Measurements from ENCODE around the gene TMEM217.

Gene TMEM217

GRCh38 chr6:37209461-37210205, 48.3 kb downstream of the TMEM217 start:
- Histone ChIP-seq H3K4me3 (ENCODE audit: extremely low read depth, insufficient read depth, low read length, poor library complexity, severe bottlenecking) (no peak overlapping the region), H3K4me1 (ENCODE audit: control insufficient read depth, insufficient read depth, low read length, poor library complexity, severe bottlenecking) (no peaks in the 10 kb centered on the region), H3K27ac (ENCODE audit: low read depth, low read length, severe bottlenecking) (no peak overlapping the region), H3K9me3 (ENCODE audit: control insufficient read depth, low read length) (no peaks in the 10 kb centered on the region), H3K36me3 (ENCODE audit: control insufficient read depth, insufficient read depth, low read length) (no peaks in the 10 kb centered on the region)
- WGBS, 2 experiments (ENCODE audit: insufficient coverage in 2 of 2) = 92 to 95% methylated on average over 11 to 12 of the region's 12 CpGs

GRCh38 chr6:37208793-37209192, 49.2 kb downstream of the TMEM217 start:
- Histone ChIP-seq H3K9me3 (ENCODE audit: control insufficient read depth, low read length) (no peaks in the 10 kb centered on the region), H3K36me3 (ENCODE audit: control insufficient read depth, insufficient read depth, low read length) (no peaks in the 10 kb centered on the region), H3K4me1 (ENCODE audit: control insufficient read depth, insufficient read depth, low read length, poor library complexity, severe bottlenecking) (no peaks in the 10 kb centered on the region), H3K4me3 (ENCODE audit: extremely low read depth, insufficient read depth, low read length, poor library complexity, severe bottlenecking) (no peak overlapping the region), H3K27ac (ENCODE audit: low read depth, low read length, severe bottlenecking) (no peak overlapping the region)
- 88 to 100% methylated on average over 3 to 6 of the region's 7 CpGs for WGBS, 2 experiments (ENCODE audit: insufficient coverage in 2 of 2)

- no peaks in the 10 kb centered on the region for H3K4me1 ChIP-seq (ENCODE audit: control insufficient read depth, insufficient read depth, low read length, poor library complexity, severe bottlenecking)
- WGBS, 2 experiments (ENCODE audit: insufficient coverage in 2 of 2) = 59 to 64% methylated on average over 7 of the region's 7 CpGs
Measured at GRCh38 chr6:37207903-37208456, 50.0 kb downstream of the TMEM217 start.

GRCh38 chr6:37206622-37207021, 51.3 kb downstream of the TMEM217 start:
- no peak overlapping the region for H3K4me3 ChIP-seq (ENCODE audit: extremely low read depth, insufficient read depth, low read length, poor library complexity, severe bottlenecking)
- 85 to 99% methylated on average over 6 to 7 of the region's 9 CpGs for WGBS, 2 experiments (ENCODE audit: insufficient coverage in 2 of 2)
- H3K27ac ChIP-seq (ENCODE audit: low read depth, low read length, severe bottlenecking) = no peak overlapping the region
- H3K9me3 ChIP-seq (ENCODE audit: control insufficient read depth, low read length) = no peaks in the 10 kb centered on the region
- H3K36me3 ChIP-seq (ENCODE audit: control insufficient read depth, insufficient read depth, low read length) = no peaks in the 10 kb centered on the region
- peaks cover 3% of the 10 kb centered on the region for H3K4me1 ChIP-seq (ENCODE audit: control insufficient read depth, insufficient read depth, low read length, poor library complexity, severe bottlenecking)

More at GRCh38 chr6:37207903-37208456, 50.0 kb downstream of the TMEM217 start:
- H3K36me3 ChIP-seq (ENCODE audit: control insufficient read depth, insufficient read depth, low read length) = no peaks in the 10 kb centered on the region
- H3K9me3 ChIP-seq (ENCODE audit: control insufficient read depth, low read length) = no peaks in the 10 kb centered on the region
- H3K27ac ChIP-seq (ENCODE audit: low read depth, low read length, severe bottlenecking) = no peak overlapping the region
- H3K4me3 ChIP-seq (ENCODE audit: extremely low read depth, insufficient read depth, low read length, poor library complexity, severe bottlenecking) = no peak overlapping the region

GRCh38 chr6:37205997-37206340, 52.0 kb downstream of the TMEM217 start:
- 80 to 93% methylated on average over 1 to 3 of the region's 4 CpGs for WGBS, 2 experiments (ENCODE audit: insufficient coverage in 2 of 2)
- Histone ChIP-seq H3K9me3 (ENCODE audit: control insufficient read depth, low read length) (no peaks in the 10 kb centered on the region), H3K27ac (ENCODE audit: low read depth, low read length, severe bottlenecking) (no peak overlapping the region), H3K36me3 (ENCODE audit: control insufficient read depth, insufficient read depth, low read length) (no peaks in the 10 kb centered on the region), H3K4me1 (ENCODE audit: control insufficient read depth, insufficient read depth, low read length, poor library complexity, severe bottlenecking) (peaks cover 6% of the 10 kb centered on the region), H3K4me3 (ENCODE audit: extremely low read depth, insufficient read depth, low read length, poor library complexity, severe bottlenecking) (no peak overlapping the region)

- H3K9me3 ChIP-seq (ENCODE audit: control insufficient read depth, low read length) = no peaks in the 10 kb centered on the region
- peaks cover 6% of the 10 kb centered on the region for H3K4me1 ChIP-seq (ENCODE audit: control insufficient read depth, insufficient read depth, low read length, poor library complexity, severe bottlenecking)
- no peaks in the 10 kb centered on the region for H3K36me3 ChIP-seq (ENCODE audit: control insufficient read depth, insufficient read depth, low read length)
- H3K27ac ChIP-seq (ENCODE audit: low read depth, low read length, severe bottlenecking) = no peak overlapping the region
- H3K4me3 ChIP-seq (ENCODE audit: extremely low read depth, insufficient read depth, low read length, poor library complexity, severe bottlenecking) = no peak overlapping the region
- 76 to 79% methylated on average over 11 to 12 of the region's 13 CpGs for WGBS, 2 experiments (ENCODE audit: insufficient coverage in 2 of 2)
Measured at GRCh38 chr6:37205175-37205996, 52.6 kb downstream of the TMEM217 start.

GRCh38 chr6:37204014-37204751, 53.8 kb downstream of the TMEM217 start:
- 76 to 94% methylated on average over 4 to 5 of the region's 7 CpGs for WGBS, 2 experiments (ENCODE audit: insufficient coverage in 2 of 2)
- H3K27ac ChIP-seq (ENCODE audit: low read depth, low read length, severe bottlenecking) = no peak overlapping the region

GRCh38 chr6:37202788-37203491, 55.0 kb downstream of the TMEM217 start:
- Histone ChIP-seq H3K9me3 (ENCODE audit: control insufficient read depth, low read length) (no peaks in the 10 kb centered on the region), H3K27ac (ENCODE audit: low read depth, low read length, severe bottlenecking) (no peak overlapping the region), H3K4me3 (ENCODE audit: extremely low read depth, insufficient read depth, low read length, poor library complexity, severe bottlenecking) (no peak overlapping the region), H3K4me1 (ENCODE audit: control insufficient read depth, insufficient read depth, low read length, poor library complexity, severe bottlenecking) (peaks cover 6% of the 10 kb centered on the region), H3K36me3 (ENCODE audit: control insufficient read depth, insufficient read depth, low read length) (no peaks in the 10 kb centered on the region)
- 93 to 94% methylated on average over 3 to 4 of the region's 7 CpGs for WGBS, 2 experiments (ENCODE audit: insufficient coverage in 2 of 2)

More at GRCh38 chr6:37204014-37204751, 53.8 kb downstream of the TMEM217 start:
- Histone ChIP-seq H3K4me1 (ENCODE audit: control insufficient read depth, insufficient read depth, low read length, poor library complexity, severe bottlenecking) (peaks cover 6% of the 10 kb centered on the region), H3K36me3 (ENCODE audit: control insufficient read depth, insufficient read depth, low read length) (no peaks in the 10 kb centered on the region), H3K4me3 (ENCODE audit: extremely low read depth, insufficient read depth, low read length, poor library complexity, severe bottlenecking) (no peak overlapping the region), H3K9me3 (ENCODE audit: control insufficient read depth, low read length) (no peaks in the 10 kb centered on the region)

GRCh38 chr6:37201726-37202125, 56.2 kb downstream of the TMEM217 start:
- Histone ChIP-seq H3K4me1 (ENCODE audit: control insufficient read depth, insufficient read depth, low read length, poor library complexity, severe bottlenecking) (peaks cover 6% of the 10 kb centered on the region), H3K4me3 (ENCODE audit: extremely low read depth, insufficient read depth, low read length, poor library complexity, severe bottlenecking) (no peak overlapping the region)
- WGBS, 2 experiments (ENCODE audit: insufficient coverage in 2 of 2) = 100% methylated on average over 1 of the region's 1 CpG; no CpG with 5 or more reads in 1 of the 2 experiments

GRCh38 chr6:37200085-37200484, 57.9 kb downstream of the TMEM217 start:
- Histone ChIP-seq H3K9me3 (ENCODE audit: control insufficient read depth, low read length) (no peaks in the 10 kb centered on the region), H3K4me3 (ENCODE audit: extremely low read depth, insufficient read depth, low read length, poor library complexity, severe bottlenecking) (no peak overlapping the region), H3K36me3 (ENCODE audit: control insufficient read depth, insufficient read depth, low read length) (no peaks in the 10 kb centered on the region), H3K4me1 (ENCODE audit: control insufficient read depth, insufficient read depth, low read length, poor library complexity, severe bottlenecking) (peaks cover 6% of the 10 kb centered on the region), H3K27ac (ENCODE audit: low read depth, low read length, severe bottlenecking) (no peak overlapping the region)
- 89 to 96% methylated on average over 2 to 4 of the region's 5 CpGs for WGBS, 2 experiments (ENCODE audit: insufficient coverage in 2 of 2)

More at GRCh38 chr6:37201726-37202125, 56.2 kb downstream of the TMEM217 start:
- H3K36me3 ChIP-seq (ENCODE audit: control insufficient read depth, insufficient read depth, low read length) = no peaks in the 10 kb centered on the region
- H3K9me3 ChIP-seq (ENCODE audit: control insufficient read depth, low read length) = no peaks in the 10 kb centered on the region
- no peak overlapping the region for H3K27ac ChIP-seq (ENCODE audit: low read depth, low read length, severe bottlenecking)
